A549 treated with RU486 at 1 μM for 4 hours (cell line): ENCODE measurements around the gene NPSR1. TPM values are rescaled to one million over a fixed set of nuclear protein-coding genes. Genes with fewer than 3 reads are reported as not detected.

Experiments
- total RNA-seq: library from RNA; stranded (reverse); fragments of 200-300 nt; extraction: Qiagen RNA extraction; gene quantifications from 5 replicates; pipeline ENCODE4 v1.2.3, GENCODE V29; 2022; ENCODE audit warnings: low read depth

Gene NPSR1
- total RNA-seq = not detected in 5 replicates

DNA sequence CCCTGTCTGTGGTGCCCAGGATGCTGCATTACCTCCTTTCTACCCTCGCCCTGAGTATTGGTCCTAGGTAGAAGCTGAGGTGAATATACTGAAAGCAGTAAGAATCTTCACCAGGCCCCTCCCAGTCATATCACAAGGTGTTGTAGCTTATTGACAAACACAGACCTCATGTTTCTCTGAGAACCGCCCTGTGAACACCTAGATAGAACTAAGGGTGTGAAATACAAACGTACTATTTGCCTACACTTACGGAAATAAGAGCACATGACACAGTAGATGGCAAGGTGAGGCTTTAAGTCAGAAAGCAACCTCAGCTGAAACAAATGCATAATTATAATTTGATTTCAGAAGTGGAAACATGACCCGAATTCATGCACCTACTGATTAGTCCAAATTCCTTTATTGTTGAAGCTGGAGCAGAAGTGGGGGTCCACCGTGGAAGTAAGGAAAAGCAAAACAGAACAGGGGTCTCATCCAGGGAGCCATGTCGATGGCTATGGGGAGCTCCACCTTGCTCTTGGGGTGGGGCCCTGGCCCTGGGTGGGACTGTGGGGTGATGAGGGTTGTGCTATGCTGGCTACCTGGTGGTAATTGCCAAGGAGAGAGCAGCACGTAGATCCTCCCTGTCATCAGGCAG is at the start of gene NPSR1:
Gene NPSR1, plus strand, starts transcription at position 587 of the 637 bp plus-strand sequence. CDS start 195 bp downstream, outside the sequence.

